Muscle of leg (tissue), 11 donors: ENCODE measurements around the gene PDIK1L. TPM values are rescaled to one million over a fixed set of nuclear protein-coding genes. Genes with fewer than 3 reads are reported as not detected.

ENCODE experiments used
- DNase-seq: peaks from one replicate; pipeline ENCODE4 v3.0.0; 2013
- H3K27ac ChIP-seq: one replicate; pipeline ENCODE4 v1.5.1; 2013; ENCODE audit warnings: mild to moderate bottlenecking, low read length, control low read depth
- H3K27me3 ChIP-seq: one replicate; pipeline ENCODE4 v1.6.1; 2013; ENCODE audit warnings: low read length; ENCODE audit not compliant: control insufficient read depth, insufficient read depth
- H3K36me3 ChIP-seq: one replicate; pipeline ENCODE4 v1.6.1; 2013; ENCODE audit warnings: low read length; ENCODE audit not compliant: control insufficient read depth, insufficient read depth
- H3K4me1 ChIP-seq: one replicate; pipeline ENCODE4 v1.6.1; 2013; ENCODE audit warnings: low read length; ENCODE audit not compliant: control insufficient read depth, insufficient read depth
- H3K4me3 ChIP-seq: one replicate; pipeline ENCODE4 v1.5.1; 2013; ENCODE audit warnings: low read length, control low read depth
- H3K9me3 ChIP-seq: replicated peaks from 2 replicates; pipeline ENCODE4 v1.6.1; 2013; ENCODE audit warnings: low read depth, low read length; ENCODE audit not compliant: control insufficient read depth
- WGBS: methylation state at CpG from one replicate; pipeline ENCODE4 v1.1.5; 2013; ENCODE audit warnings: missing lambda C conversion rate; ENCODE audit not compliant: insufficient coverage; 5-methylcytosine and 5-hydroxymethylcytosine counted together
- polyA plus RNA-seq, 8 donors: library from polyadenylated mRNA; unstranded; fragments of 120-200 nt; gene quantifications; one replicate each; pipeline versions ENCODE4 v1.2.1 to v1.2.3, GENCODE V29; 2013; ENCODE audit warnings: inconsistent platforms in 1 of 8, low replicate concordance in 1 of 8; ENCODE audit not compliant: insufficient read length in 8 of 8, insufficient read depth in 1 of 8
- total RNA-seq: library from RNA; stranded (reverse); fragments of 120-200 nt; gene quantifications from one replicate; pipeline ENCODE4 v1.2.4, GENCODE V29; 2013

PDIK1L gene
- total and polyA plus RNA-seq, 9 donors = 5.7 to 9.1 (median 6.6) TPM

GRCh38 chr1:26075421-26076144 lies 36.0 kb upstream of the PDIK1L start:
- no peaks in the 10 kb centered on the region for H3K36me3 ChIP-seq
- no peaks in the 10 kb centered on the region for H3K9me3 ChIP-seq
- no peak for DNase-seq
- peaks cover 7% of the 10 kb centered on the region for H3K4me1 ChIP-seq
- no peak overlapping the region for H3K27ac ChIP-seq
- H3K27me3 ChIP-seq = peaks cover 4% of the 10 kb centered on the region
- no peak overlapping the region for H3K4me3 ChIP-seq
- WGBS = 60% methylated on average over 1 of the region's 3 CpGs

GRCh38 chr1:26077524-26077923 lies 34.1 kb upstream of the PDIK1L start:
- H3K4me1 ChIP-seq = peaks cover 4% of the 10 kb centered on the region
- no CpG with 5 or more reads among the region's 1 CpG for WGBS
- DNase-seq = no peak
- H3K36me3 ChIP-seq = no peaks in the 10 kb centered on the region
- H3K27ac ChIP-seq = no peak overlapping the region
- no peak overlapping the region for H3K4me3 ChIP-seq
- H3K27me3 ChIP-seq = peaks cover 1% of the 10 kb centered on the region
- no peaks in the 10 kb centered on the region for H3K9me3 ChIP-seq

DNA sequence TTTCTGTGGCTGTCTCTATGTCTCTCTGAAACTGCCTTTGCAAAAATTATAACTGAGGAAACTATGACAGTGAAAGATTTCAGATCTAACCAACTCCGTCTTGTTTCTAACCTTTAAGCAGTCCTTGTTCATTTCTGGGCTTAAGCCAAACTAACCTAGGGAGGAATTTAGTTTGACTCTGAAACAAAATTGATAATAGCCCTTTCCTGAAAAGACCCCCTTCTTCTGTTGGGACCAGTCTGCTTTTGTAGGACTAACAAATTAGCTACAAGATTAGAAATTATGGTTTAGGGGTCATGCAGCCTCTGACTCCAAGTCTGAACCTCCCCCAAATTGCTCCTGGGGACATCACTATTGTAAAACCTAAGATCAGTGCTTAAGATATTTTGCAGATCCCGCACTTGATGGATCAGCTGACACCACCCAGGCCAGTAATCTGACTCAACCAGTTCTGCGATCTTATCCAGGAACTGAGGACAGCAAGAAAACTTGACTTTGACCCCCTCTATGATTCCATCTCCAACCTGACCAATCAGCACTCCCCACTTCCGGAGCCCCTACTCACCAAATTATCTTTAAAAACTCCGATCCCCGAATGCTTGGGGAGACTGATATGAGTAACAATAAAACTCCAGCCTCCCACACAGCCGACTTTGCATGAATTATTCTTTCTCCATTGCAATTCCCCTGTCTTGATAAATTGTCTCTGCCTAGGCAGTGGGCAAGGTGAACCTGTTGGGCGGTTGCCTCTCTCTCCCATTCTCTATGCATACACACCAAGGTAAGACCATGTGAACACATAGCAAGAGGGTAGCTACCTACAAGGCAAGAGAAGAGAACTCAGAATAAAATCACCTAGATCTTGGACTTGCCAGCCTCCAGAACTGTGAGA lies 33.1 kb upstream of the PDIK1L start:
- no peaks in the 10 kb centered on the region for H3K9me3 ChIP-seq
- WGBS = 49% methylated on average over 6 of the region's 8 CpGs
- peaks cover 6% of the 10 kb centered on the region for H3K4me1 ChIP-seq
- H3K36me3 ChIP-seq = no peaks in the 10 kb centered on the region
- H3K27ac ChIP-seq = no peak overlapping the region
- DNase-seq = no peak
- no peaks in the 10 kb centered on the region for H3K27me3 ChIP-seq
- no peak overlapping the region for H3K4me3 ChIP-seq

DNA sequence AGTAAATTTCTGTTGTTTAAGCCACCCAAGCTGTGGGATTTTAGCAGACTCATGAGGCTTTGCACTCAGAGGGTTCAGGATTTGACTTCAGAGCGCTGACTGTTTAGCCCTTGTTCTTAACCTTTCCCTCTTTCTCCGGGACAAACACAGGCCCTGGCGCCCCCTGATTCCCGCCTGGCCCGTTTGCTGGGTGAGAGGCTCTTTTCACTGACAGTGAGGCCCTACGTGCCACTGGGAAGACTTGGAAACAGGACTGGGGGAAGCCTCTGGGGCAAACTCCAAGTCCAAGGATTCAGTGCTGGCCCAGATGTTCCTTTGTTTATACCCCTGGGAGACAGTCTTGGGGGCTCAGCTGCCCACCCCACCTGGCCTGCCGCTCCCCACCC lies 32.5 kb upstream of the PDIK1L start:
- Histone ChIP-seq H3K27ac (no peak overlapping the region), H3K9me3 (no peaks in the 10 kb centered on the region), H3K4me1 (peaks cover 7% of the 10 kb centered on the region), H3K36me3 (no peaks in the 10 kb centered on the region), H3K4me3 (no peak overlapping the region), H3K27me3 (no peaks in the 10 kb centered on the region)
- no peak for DNase-seq
- WGBS = 36% methylated on average over 7 of the region's 7 CpGs

DNA sequence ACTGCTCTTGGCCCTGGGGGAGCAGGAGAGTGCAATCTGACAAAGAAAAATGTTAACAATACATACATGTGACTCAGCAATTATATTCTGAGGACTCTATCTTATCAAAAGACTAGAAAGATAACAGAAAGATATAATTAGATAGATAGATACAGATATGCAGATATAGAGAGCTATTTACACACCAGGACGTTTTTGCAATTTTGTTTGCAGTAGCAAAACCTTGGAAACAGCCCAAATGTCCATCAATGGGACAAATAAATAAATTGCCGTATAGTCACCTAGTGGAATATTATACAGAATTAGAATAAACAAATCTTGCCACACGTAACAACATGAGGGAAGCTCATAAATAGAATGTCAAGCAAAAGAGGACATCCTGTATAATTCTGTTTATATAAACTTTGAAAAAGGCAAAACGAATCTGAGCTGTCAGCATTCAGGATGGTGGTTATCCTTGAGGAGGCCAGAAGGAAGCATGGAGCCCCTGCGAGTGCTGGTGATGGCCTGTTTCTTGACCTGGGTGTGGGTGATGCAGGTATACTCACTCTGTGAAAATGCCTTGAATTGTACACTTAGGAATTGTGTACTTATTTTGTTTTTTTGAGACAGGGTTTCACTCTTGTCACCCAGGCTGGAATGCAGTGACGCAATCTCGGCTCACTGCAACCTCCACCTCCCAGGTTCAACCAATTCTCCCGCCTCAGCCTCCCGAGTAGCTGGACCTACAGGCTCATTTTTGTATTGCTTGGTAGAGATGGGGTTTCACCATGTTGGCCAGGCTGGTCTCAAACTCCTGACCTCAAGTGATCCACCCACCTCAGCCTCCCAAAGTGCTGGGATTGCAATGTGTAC lies 31.4 kb upstream of the PDIK1L start:
- H3K27me3 ChIP-seq = peaks cover 7% of the 10 kb centered on the region
- H3K27ac ChIP-seq = no peak overlapping the region
- H3K9me3 ChIP-seq = no peaks in the 10 kb centered on the region
- no peak overlapping the region for H3K4me3 ChIP-seq
- H3K4me1 ChIP-seq = peaks cover 7% of the 10 kb centered on the region
- H3K36me3 ChIP-seq = no peaks in the 10 kb centered on the region
- WGBS = 78% methylated on average over 1 of the region's 9 CpGs
- no peak for DNase-seq

DNA sequence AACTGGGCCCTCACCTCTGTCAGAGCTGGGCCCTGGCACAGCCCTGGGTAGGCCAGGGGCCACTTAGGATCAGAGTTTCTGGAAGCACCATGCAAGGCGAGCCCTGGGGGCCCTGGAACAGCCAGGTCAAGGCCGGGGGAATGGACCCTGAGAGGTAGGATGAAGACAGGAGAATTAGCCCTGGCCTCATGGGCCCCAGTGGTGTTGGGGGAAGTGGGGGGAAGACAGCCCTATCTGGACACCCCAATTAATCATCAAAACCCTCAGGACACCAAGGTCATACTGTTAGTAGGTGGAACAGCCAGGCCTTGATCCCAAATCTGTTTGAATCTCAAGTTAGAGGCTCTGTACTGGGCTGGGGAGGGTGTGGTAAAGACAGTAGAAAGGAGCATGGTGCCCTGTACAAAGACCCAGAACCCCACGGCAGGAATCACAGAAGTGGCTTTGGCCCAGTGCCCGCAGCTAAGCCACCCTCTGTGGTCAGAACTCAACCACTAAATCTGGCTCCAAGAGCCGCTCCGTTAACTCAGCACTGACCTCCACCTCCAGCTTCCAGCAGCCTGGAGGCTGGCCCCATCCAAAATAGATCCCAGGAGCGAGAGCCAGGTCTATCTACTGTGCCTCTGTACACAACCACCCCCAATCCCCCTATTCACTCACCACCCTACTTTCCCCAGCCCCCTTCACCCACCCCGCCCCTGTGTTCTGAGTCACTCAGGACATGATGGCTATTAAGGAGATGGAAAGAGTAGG lies 30.2 kb upstream of the PDIK1L start:
- H3K27me3 ChIP-seq = peaks cover 7% of the 10 kb centered on the region
- H3K4me1 ChIP-seq = peaks cover 7% of the 10 kb centered on the region
- no peaks in the 10 kb centered on the region for H3K36me3 ChIP-seq
- H3K27ac ChIP-seq = no peak overlapping the region
- no peak overlapping the region for H3K4me3 ChIP-seq
- 49% methylated on average over 4 of the region's 8 CpGs for WGBS
- DNase-seq = no peak
- no peaks in the 10 kb centered on the region for H3K9me3 ChIP-seq

DNA sequence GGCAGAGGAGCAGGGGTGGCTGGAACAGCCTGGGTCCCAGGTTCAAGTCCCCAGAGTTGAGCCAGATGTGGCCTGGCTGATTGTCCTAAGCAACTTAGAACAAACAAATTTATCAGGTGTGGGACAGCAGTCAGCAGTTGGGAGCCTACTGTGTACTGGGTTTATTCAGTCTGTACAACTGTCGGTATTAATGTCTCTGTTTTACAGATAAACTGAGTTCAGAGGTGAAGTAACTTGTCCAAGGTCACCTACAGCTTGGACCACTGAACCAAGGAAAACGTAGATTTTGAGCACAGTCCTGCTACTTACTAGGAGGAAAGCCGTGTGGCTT lies 29.6 kb upstream of the PDIK1L start:
- Histone ChIP-seq H3K27me3 (peaks cover 7% of the 10 kb centered on the region), H3K9me3 (no peaks in the 10 kb centered on the region), H3K4me1 (peaks cover 7% of the 10 kb centered on the region), H3K4me3 (no peak overlapping the region), H3K27ac (no peak overlapping the region), H3K36me3 (no peaks in the 10 kb centered on the region)
- DNase-seq = no peak
- 82% methylated on average over 1 of the region's 3 CpGs for WGBS

GRCh38 chr1:26083208-26083607 lies 28.4 kb upstream of the PDIK1L start:
- peaks cover 7% of the 10 kb centered on the region for H3K27me3 ChIP-seq
- peak; percentile 36 for DNase-seq
- H3K36me3 ChIP-seq = no peaks in the 10 kb centered on the region
- H3K4me1 ChIP-seq = peaks cover 7% of the 10 kb centered on the region
- 13% methylated on average over 3 of the region's 5 CpGs for WGBS
- peak overlapping the region; percentile 57 for H3K27ac ChIP-seq
- H3K4me3 ChIP-seq = no peak overlapping the region
- no peaks in the 10 kb centered on the region for H3K9me3 ChIP-seq

GRCh38 chr1:26084091-26084561 lies 27.5 kb upstream of the PDIK1L start:
- Histone ChIP-seq H3K27ac (no peak overlapping the region), H3K4me1 (peaks cover 7% of the 10 kb centered on the region)
- WGBS = no CpG with 5 or more reads among the region's 2 CpGs

More at GRCh38 chr1:26084091-26084561, 27.5 kb upstream of the PDIK1L start:
- no peak for DNase-seq
- H3K4me3 ChIP-seq = no peak overlapping the region
- H3K36me3 ChIP-seq = no peaks in the 10 kb centered on the region
- H3K9me3 ChIP-seq = no peaks in the 10 kb centered on the region
- H3K27me3 ChIP-seq = peaks cover 7% of the 10 kb centered on the region
